Astrocyte (in vitro differentiated cells and primary cell): Measurements from ENCODE around the gene PRKCB. TPM values are rescaled to one million over a fixed set of nuclear protein-coding genes. Genes with fewer than 3 reads are reported as not detected.

Experiments
- DNase-seq: peaks from one replicate; pipeline ENCODE4 v3.0.0-alpha.2; 2010; ENCODE audit warnings: low read depth
- FAIRE-seq: peaks from 2 replicates; lab custom pipeline; 2011; peaks lifted over from hg19 to GRCh38; lab: Jason Lieb, UNC
- H2AFZ ChIP-seq: 2 replicates; pipeline ENCODE4 v1.6.0; 2012; ENCODE audit warnings: low read depth, low read length, inconsistent platforms
- H3K27ac ChIP-seq: 2 replicates; pipeline ENCODE4 v1.5.1; 2011; ENCODE audit warnings: low read depth, low read length, inconsistent platforms
- H3K27me3 ChIP-seq: 2 replicates; pipeline ENCODE4 v1.6.0; 2011; ENCODE audit warnings: low read length, inconsistent platforms; ENCODE audit not compliant: insufficient read depth
- H3K36me3 ChIP-seq: 2 replicates; pipeline ENCODE4 v1.5.1; 2011; ENCODE audit warnings: low read length, inconsistent platforms; ENCODE audit not compliant: insufficient read depth
- H3K4me1 ChIP-seq: 2 replicates; pipeline ENCODE4 v1.5.1; 2011; ENCODE audit warnings: low read length, inconsistent platforms; ENCODE audit not compliant: insufficient read depth
- H3K4me2 ChIP-seq: 2 replicates; pipeline ENCODE4 v1.6.0; 2012; ENCODE audit warnings: low read length, inconsistent platforms
- H3K4me3 ChIP-seq: 2 replicates; pipeline ENCODE4 v1.5.1; 2011; ENCODE audit warnings: low read depth, mild to moderate bottlenecking, low read length, inconsistent platforms; ENCODE audit not compliant: insufficient read depth
- H3K79me2 ChIP-seq: 2 replicates; pipeline ENCODE4 v1.6.0; 2012; ENCODE audit warnings: mild to moderate bottlenecking, low read length, inconsistent platforms; ENCODE audit not compliant: insufficient read depth
- H3K9ac ChIP-seq: 2 replicates; pipeline ENCODE4 v1.6.0; 2012; ENCODE audit warnings: mild to moderate bottlenecking, low read length, inconsistent platforms
- H3K9me3 ChIP-seq: 2 replicates; pipeline ENCODE4 v1.5.1; 2012; ENCODE audit warnings: low read depth, mild to moderate bottlenecking, low read length, inconsistent platforms; ENCODE audit not compliant: insufficient read depth
- H4K20me1 ChIP-seq: 2 replicates; pipeline ENCODE4 v1.6.0; 2012; ENCODE audit warnings: low read length, inconsistent platforms; ENCODE audit not compliant: insufficient read depth
- H3K27ac Mint-ChIP-seq: one replicate; pipeline ENCODE4 v1.8.0; 2021; ENCODE audit warnings: mild to moderate bottlenecking, mixed read lengths; ENCODE audit not compliant: unreplicated experiment
- H3K27me3 Mint-ChIP-seq: one replicate; pipeline ENCODE4 v1.8.0; 2021; ENCODE audit warnings: low read depth, mixed read lengths; ENCODE audit not compliant: unreplicated experiment
- H3K36me3 Mint-ChIP-seq: one replicate; pipeline ENCODE4 v1.8.0; 2021; ENCODE audit warnings: low read depth, mixed read lengths; ENCODE audit not compliant: unreplicated experiment
- H3K4me1 Mint-ChIP-seq: one replicate; pipeline ENCODE4 v1.8.0; 2021; ENCODE audit warnings: low read depth, mixed read lengths; ENCODE audit not compliant: unreplicated experiment
- H3K4me3 Mint-ChIP-seq: one replicate; pipeline ENCODE4 v1.8.0; 2021; ENCODE audit warnings: mild to moderate bottlenecking, moderate library complexity, mixed read lengths; ENCODE audit not compliant: unreplicated experiment
- H3K9me3 Mint-ChIP-seq: one replicate; pipeline ENCODE4 v1.8.0; 2021; ENCODE audit warnings: mild to moderate bottlenecking, mixed read lengths; ENCODE audit not compliant: unreplicated experiment
- EZH2 ChIP-seq: IDR thresholded peaks from 2 replicates; pipeline ENCODE4 v1.6.1; 2012; ENCODE audit warnings: mild to moderate bottlenecking, low read length, inconsistent platforms; ENCODE audit not compliant: insufficient read depth
- total RNA-seq: library from RNA; stranded (reverse); gene quantifications from 2 replicates; pipeline ENCODE4 v1.2.1, GENCODE V29; 2021
- TF ChIP-seq, protein P1 (sequence below): IDR thresholded peaks from 2 replicates; pipeline ENCODE4 v1.5.1; 2011; ENCODE audit warnings: low read depth, mild to moderate bottlenecking, inconsistent platforms, low read length, moderate library complexity; ENCODE audit not compliant: insufficient read depth

Gene PRKCB
- total RNA-seq, 1 donor from 2014 or later, result 2.5 TPM

DNA sequence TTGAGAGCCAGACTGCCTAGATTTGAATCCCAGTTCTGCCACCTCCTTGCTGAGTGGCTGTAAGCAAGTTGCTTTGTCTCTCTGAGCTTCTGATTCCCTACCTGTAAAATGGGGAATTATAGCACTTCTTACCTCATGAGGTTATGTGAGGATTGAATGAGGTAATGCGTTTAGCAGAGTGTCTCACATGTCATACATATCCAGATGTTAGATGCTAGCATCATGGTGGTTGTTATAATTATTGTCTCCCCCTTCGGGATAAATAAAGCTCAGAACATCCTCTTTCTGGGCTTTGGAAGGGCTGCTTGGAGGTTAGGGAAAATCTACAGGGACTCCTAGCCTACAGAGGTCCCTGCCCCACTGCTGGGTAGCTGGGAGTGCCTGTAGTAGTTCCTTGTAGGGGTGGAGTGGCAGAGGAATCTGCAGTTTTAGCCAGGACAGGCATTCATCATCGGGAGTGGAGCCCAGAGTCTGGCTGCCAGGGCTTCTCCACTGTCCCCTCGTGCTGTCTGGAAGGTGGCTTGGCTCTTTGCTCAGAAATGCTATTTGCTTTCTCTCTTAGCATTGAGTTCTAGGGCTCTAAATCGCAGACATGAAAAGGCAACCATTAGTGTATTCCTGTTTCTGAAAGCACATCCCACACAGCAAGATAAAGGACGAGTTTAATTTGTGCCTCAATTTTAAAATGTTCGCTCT lies 282.5 kb downstream of the PRKCB start:
- Histone ChIP-seq H3K27ac (no peak overlapping the region), H3K9me3 (no peaks in the 10 kb centered on the region), H3K79me2 (no peaks in the 10 kb centered on the region), H3K36me3 (no peaks in the 10 kb centered on the region), H3K4me3 (no peak overlapping the region), H3K4me2 (no peak overlapping the region), H3K27me3 (no peaks in the 10 kb centered on the region), H3K4me1 (no peaks in the 10 kb centered on the region), H4K20me1 (no peaks in the 10 kb centered on the region), H2AFZ (no peak overlapping the region), H3K9ac (no peak overlapping the region)
- peaks cover 13% of the 10 kb centered on the region for H3K4me1 Mint-ChIP-seq
- FAIRE-seq (no peak), DNase-seq (no peak)
- TF ChIP-seq EZH2, result no peak
- TF ChIP-seq, protein P1, sequence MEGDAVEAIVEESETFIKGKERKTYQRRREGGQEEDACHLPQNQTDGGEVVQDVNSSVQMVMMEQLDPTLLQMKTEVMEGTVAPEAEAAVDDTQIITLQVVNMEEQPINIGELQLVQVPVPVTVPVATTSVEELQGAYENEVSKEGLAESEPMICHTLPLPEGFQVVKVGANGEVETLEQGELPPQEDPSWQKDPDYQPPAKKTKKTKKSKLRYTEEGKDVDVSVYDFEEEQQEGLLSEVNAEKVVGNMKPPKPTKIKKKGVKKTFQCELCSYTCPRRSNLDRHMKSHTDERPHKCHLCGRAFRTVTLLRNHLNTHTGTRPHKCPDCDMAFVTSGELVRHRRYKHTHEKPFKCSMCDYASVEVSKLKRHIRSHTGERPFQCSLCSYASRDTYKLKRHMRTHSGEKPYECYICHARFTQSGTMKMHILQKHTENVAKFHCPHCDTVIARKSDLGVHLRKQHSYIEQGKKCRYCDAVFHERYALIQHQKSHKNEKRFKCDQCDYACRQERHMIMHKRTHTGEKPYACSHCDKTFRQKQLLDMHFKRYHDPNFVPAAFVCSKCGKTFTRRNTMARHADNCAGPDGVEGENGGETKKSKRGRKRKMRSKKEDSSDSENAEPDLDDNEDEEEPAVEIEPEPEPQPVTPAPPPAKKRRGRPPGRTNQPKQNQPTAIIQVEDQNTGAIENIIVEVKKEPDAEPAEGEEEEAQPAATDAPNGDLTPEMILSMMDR, result no peak
- H3K9me3 Mint-ChIP-seq, result no peaks in the 10 kb centered on the region
- H3K27ac Mint-ChIP-seq, result no peak overlapping the region
- H3K36me3 Mint-ChIP-seq, result no peaks in the 10 kb centered on the region
- no peak overlapping the region for H3K4me3 Mint-ChIP-seq
- H3K27me3 Mint-ChIP-seq, result peaks cover 10% of the 10 kb centered on the region

DNA sequence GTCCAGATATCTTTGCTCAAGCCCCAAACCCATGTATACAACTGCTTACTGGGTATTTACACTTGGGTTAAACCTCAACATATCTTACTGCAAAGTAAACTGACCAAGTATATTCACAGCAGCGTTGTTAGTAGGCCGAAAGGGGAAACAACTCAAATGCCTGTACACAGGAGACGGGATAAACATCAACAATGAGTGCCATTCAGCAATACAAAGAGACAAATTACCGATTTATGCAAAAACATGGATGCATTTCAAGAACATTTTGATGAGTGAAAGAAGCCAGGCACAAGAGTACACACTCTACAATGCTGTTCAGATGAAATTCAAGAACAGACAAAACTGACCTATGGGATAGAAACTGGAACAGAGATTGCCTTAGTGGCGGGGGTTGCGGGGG lies 284.0 kb downstream of the PRKCB start:
- no peak for TF ChIP-seq EZH2
- TF ChIP-seq, protein P1, result no peak
- H3K4me3 ChIP-seq, result no peak overlapping the region
- no peaks in the 10 kb centered on the region for H3K79me2 ChIP-seq
- H3K4me1 ChIP-seq, result no peaks in the 10 kb centered on the region
- no peak overlapping the region for H3K27ac ChIP-seq
- no peaks in the 10 kb centered on the region for H4K20me1 ChIP-seq
- peaks cover 16% of the 10 kb centered on the region for H3K27me3 Mint-ChIP-seq
- no peak overlapping the region for H3K4me3 Mint-ChIP-seq
- H3K9ac ChIP-seq, result no peak overlapping the region
- no peaks in the 10 kb centered on the region for H3K9me3 ChIP-seq
- no peaks in the 10 kb centered on the region for H3K36me3 ChIP-seq
- no peak overlapping the region for H2AFZ ChIP-seq
- no peaks in the 10 kb centered on the region for H3K27me3 ChIP-seq
- H3K27ac Mint-ChIP-seq, result no peak overlapping the region
- H3K4me1 Mint-ChIP-seq, result peaks cover 13% of the 10 kb centered on the region
- DNase-seq, result no peak
- H3K4me2 ChIP-seq, result no peak overlapping the region
- FAIRE-seq, result no peak
- H3K36me3 Mint-ChIP-seq, result no peaks in the 10 kb centered on the region
- H3K9me3 Mint-ChIP-seq, result no peaks in the 10 kb centered on the region

DNA sequence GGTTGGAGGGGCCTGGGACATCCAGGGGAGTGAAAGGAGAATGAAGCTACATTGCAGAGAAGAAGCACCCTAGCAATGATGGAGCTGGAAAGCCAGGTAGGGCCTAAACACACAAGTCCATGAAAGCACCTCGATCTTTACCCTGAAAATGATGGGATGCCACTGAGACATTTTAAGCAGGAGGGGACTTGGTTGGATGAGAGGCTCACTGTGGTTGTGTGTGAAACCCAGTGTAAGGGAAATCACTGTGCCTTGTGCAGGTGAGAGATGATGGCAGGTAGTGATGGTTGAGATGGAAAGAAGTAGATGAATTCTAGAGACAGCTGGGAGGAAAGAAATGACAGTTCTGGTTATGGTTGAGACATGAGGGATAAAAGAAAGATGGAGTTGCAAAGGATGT lies 287.5 kb downstream of the PRKCB start:
- Histone ChIP-seq H3K36me3 (no peaks in the 10 kb centered on the region), H2AFZ (no peak overlapping the region), H3K4me1 (no peaks in the 10 kb centered on the region), H3K9ac (no peak overlapping the region), H3K9me3 (no peaks in the 10 kb centered on the region), H3K4me3 (no peak overlapping the region), H3K4me2 (no peak overlapping the region), H3K27me3 (no peaks in the 10 kb centered on the region), H3K27ac (no peak overlapping the region), H4K20me1 (no peaks in the 10 kb centered on the region), H3K79me2 (no peaks in the 10 kb centered on the region)
- no peaks in the 10 kb centered on the region for H3K9me3 Mint-ChIP-seq
- H3K36me3 Mint-ChIP-seq, result no peaks in the 10 kb centered on the region
- no peak overlapping the region for H3K4me3 Mint-ChIP-seq
- H3K4me1 Mint-ChIP-seq, result peaks cover 10% of the 10 kb centered on the region
- FAIRE-seq (no peak), DNase-seq (no peak)
- TF ChIP-seq EZH2, result no peak
- TF ChIP-seq, protein P1, result no peak
- H3K27ac Mint-ChIP-seq, result no peak overlapping the region
- peaks cover 16% of the 10 kb centered on the region for H3K27me3 Mint-ChIP-seq
